Esophagus muscularis mucosa (tissue), 3 donors: ENCODE data around the gene PARP3.

ENCODE experiments used
- CTCF ChIP-seq, 3 experiments: fragments of 200-600 bp in 2 of 3; fragments of 450-650 bp in 1 of 3; sonication (generic) in 2 of 3; IDR thresholded peaks; one replicate each; pipeline ENCODE4 v1.5.1; 2017 to 2019; ENCODE audit warnings: antibody characterized with exemption in 3 of 3, mild to moderate bottlenecking in 2 of 3, moderate library complexity in 1 of 3
- EP300 ChIP-seq: sonication (generic); formaldehyde crosslinking; IDR thresholded peaks from one replicate; pipeline ENCODE4 v1.6.1; 2017; ENCODE audit warnings: antibody characterized with exemption

GRCh38 chr3:51982838-51983577, 40.8 kb downstream of the PARP3 start, which contains the start of gene ACY1:
- TF ChIP-seq EP300 (no peak), CTCF (IDR thresholded peaks at IDR 0.05) (no peak)
